ENCODE results near the gene HOXA7.

DNA sequence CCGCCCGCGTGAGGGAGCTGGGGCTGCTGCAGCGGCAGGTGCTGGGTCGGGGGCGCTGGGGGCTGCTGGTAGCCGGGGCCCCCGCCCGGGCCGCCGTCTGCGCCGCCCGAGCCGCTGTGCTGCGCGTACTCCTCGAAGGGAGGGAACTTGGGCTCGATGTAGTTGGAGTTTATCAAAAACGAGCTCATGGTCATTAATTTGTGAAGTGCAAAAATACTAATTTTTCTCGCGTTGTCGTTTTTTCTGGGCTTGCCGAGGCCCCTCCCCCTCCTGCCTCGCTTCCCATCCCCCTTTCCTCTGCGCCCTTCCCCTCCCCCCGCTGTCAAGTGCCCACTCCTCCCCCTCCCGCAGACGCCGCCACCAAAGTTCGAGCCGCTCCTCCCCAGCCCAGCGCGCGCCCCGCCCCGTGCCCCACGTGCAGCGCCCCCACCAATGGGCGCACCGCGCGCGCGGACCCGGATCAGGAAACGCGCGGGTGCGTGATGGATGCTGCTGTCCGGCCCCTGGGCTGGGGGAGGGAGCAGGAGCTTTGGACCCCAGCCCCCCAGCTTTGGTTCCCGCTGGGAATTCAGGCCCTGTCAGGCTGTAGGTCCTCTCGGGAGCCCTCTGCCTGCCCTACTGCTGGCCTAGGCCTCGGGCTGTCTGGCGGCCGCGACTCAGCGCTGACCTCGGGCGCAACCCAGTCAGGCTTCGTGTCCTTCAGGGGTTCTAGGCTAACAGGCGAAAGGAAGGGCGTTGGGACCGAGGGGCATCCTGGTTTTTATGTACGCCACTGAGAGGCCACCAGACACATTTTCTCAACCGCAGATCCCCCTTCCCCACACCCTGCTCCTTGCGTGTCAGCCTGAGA, 25.7 kb downstream of the HOXA7 start, which contains the start of gene HOXA4:
- no peak for TF ChIP-seq EZH2 (IDR thresholded peaks at IDR 0.05; ENCODE audit: insufficient read depth, poor library complexity, severe bottlenecking)
- TF ChIP-seq EZH2phosphoT487 (IDR thresholded peaks at IDR 0.05; ENCODE audit: insufficient read depth, low read depth), result no peak
